Adipocyte (in vitro differentiated cells): ENCODE data around the gene EEFSEC.

Experiments
- DNase-seq: peaks from one replicate; pipeline ENCODE4 v3.0.0-alpha.2; 2015; ENCODE audit warnings: low read depth
- H3K27me3 ChIP-seq: replicated peaks from 2 replicates; pipeline ENCODE4 v1.7.0; 2013; ENCODE audit warnings: mild to moderate bottlenecking, low read length, moderate library complexity; ENCODE audit not compliant: control insufficient read depth, insufficient read depth
- H3K36me3 ChIP-seq: 2 replicates; pipeline ENCODE4 v1.7.0; 2013; ENCODE audit warnings: low read length, mild to moderate bottlenecking, moderate library complexity; ENCODE audit not compliant: control insufficient read depth, insufficient read depth, severe bottlenecking
- H3K4me1 ChIP-seq: 2 replicates; pipeline ENCODE4 v1.7.0; 2013; ENCODE audit warnings: mild to moderate bottlenecking, low read length, moderate library complexity; ENCODE audit not compliant: control insufficient read depth, insufficient read depth
- H3K4me3 ChIP-seq: 2 replicates; pipeline ENCODE4 v1.7.0; 2013; ENCODE audit warnings: mild to moderate bottlenecking, low read length, moderate library complexity
- H3K9ac ChIP-seq: 2 replicates; pipeline ENCODE4 v1.7.0; 2013; ENCODE audit warnings: mild to moderate bottlenecking, low read length, moderate library complexity
- H3K9me3 ChIP-seq: 2 replicates; pipeline ENCODE4 v1.7.0; 2013; ENCODE audit warnings: mild to moderate bottlenecking, low read length, moderate library complexity; ENCODE audit not compliant: control insufficient read depth

EEFSEC gene

GRCh38 chr3:128338536-128339330 is 185.5 kb downstream of the EEFSEC start:
- Histone ChIP-seq H3K4me1 (no peaks in the 10 kb centered on the region), H3K27me3 (no peaks in the 10 kb centered on the region), H3K9me3 (no peaks in the 10 kb centered on the region), H3K4me3 (no peak overlapping the region), H3K9ac (no peak overlapping the region), H3K36me3 (peaks cover 7% of the 10 kb centered on the region)
- no peak for DNase-seq

GRCh38 chr3:128339491-128340012 is 186.3 kb downstream of the EEFSEC start:
- Histone ChIP-seq H3K9ac (no peak overlapping the region), H3K9me3 (no peaks in the 10 kb centered on the region), H3K4me3 (no peak overlapping the region), H3K36me3 (peaks cover 7% of the 10 kb centered on the region), H3K27me3 (no peaks in the 10 kb centered on the region), H3K4me1 (no peaks in the 10 kb centered on the region)
- DNase-seq, result no peak

- Histone ChIP-seq H3K4me1 (no peaks in the 10 kb centered on the region), H3K9ac (no peak overlapping the region), H3K9me3 (no peaks in the 10 kb centered on the region), H3K27me3 (no peaks in the 10 kb centered on the region), H3K4me3 (no peak overlapping the region), H3K36me3 (peaks cover 7% of the 10 kb centered on the region)
- no peak for DNase-seq
Measured at GRCh38 chr3:128340198-128340903, 187.1 kb downstream of the EEFSEC start.

GRCh38 chr3:128340904-128341555 is 187.7 kb downstream of the EEFSEC start:
- Histone ChIP-seq H3K9ac (no peak overlapping the region), H3K4me1 (no peaks in the 10 kb centered on the region), H3K9me3 (no peaks in the 10 kb centered on the region), H3K27me3 (no peaks in the 10 kb centered on the region), H3K36me3 (peaks cover 7% of the 10 kb centered on the region), H3K4me3 (no peak overlapping the region)
- DNase-seq, result no peak

- Histone ChIP-seq H3K4me1 (no peaks in the 10 kb centered on the region), H3K9me3 (no peaks in the 10 kb centered on the region), H3K9ac (no peak overlapping the region), H3K36me3 (peaks cover 7% of the 10 kb centered on the region), H3K27me3 (no peaks in the 10 kb centered on the region), H3K4me3 (no peak overlapping the region)
- no peak for DNase-seq
Measured at GRCh38 chr3:128341659-128342395, 188.5 kb downstream of the EEFSEC start.

GRCh38 chr3:128342701-128343180 is 189.5 kb downstream of the EEFSEC start:
- peaks cover 7% of the 10 kb centered on the region for H3K36me3 ChIP-seq
- no peak for DNase-seq
- H3K4me3 ChIP-seq, result no peak overlapping the region
- H3K9ac ChIP-seq, result no peak overlapping the region
- no peaks in the 10 kb centered on the region for H3K27me3 ChIP-seq
- H3K9me3 ChIP-seq, result no peaks in the 10 kb centered on the region
- H3K4me1 ChIP-seq, result no peaks in the 10 kb centered on the region

DNA sequence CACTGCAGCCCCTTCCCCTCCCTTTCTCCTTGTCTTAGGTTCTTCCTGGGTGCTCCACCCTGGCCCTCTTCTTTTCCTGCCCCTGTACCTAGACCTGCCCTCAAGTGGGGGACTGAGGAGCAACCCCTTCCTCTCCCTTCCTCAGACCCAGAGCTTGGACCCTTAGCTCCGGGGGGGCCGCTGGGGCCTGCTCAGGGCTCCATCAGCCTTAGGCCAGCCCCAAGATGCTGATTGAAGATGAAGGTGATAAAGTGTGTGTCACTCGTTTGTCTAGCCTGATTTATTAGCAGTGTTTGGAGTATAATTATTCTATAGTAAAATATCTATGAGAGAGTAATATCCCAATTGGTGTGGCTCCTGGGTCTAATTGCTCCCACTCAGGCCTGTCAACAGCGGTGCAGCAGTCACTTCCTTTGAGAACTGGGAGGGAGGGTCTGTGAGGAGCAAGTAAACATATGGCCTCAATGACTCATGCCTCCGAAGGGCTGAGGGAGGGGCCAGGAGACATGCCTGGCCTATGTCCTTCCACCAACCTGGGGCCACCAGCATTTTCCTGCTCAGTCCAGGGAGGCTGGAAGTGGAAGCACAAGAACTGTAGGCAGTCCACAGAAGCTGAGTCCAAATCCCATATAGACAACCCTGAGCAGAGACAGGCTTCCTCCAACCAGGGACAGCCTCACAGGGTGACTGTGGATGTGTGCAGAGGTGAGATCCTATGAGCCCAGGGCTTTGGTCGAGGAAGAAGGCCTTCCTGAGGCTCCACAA is 190.2 kb downstream of the EEFSEC start:
- no peaks in the 10 kb centered on the region for H3K9me3 ChIP-seq
- H3K36me3 ChIP-seq, result peaks cover 7% of the 10 kb centered on the region
- no peaks in the 10 kb centered on the region for H3K4me1 ChIP-seq
- H3K9ac ChIP-seq, result no peak overlapping the region
- DNase-seq, result peak; percentile 44
- no peak overlapping the region for H3K4me3 ChIP-seq
- no peaks in the 10 kb centered on the region for H3K27me3 ChIP-seq

GRCh38 chr3:128344052-128344735 is 190.9 kb downstream of the EEFSEC start:
- peaks cover 7% of the 10 kb centered on the region for H3K36me3 ChIP-seq
- H3K9ac ChIP-seq, result no peak overlapping the region
- H3K4me1 ChIP-seq, result no peaks in the 10 kb centered on the region

DNA sequence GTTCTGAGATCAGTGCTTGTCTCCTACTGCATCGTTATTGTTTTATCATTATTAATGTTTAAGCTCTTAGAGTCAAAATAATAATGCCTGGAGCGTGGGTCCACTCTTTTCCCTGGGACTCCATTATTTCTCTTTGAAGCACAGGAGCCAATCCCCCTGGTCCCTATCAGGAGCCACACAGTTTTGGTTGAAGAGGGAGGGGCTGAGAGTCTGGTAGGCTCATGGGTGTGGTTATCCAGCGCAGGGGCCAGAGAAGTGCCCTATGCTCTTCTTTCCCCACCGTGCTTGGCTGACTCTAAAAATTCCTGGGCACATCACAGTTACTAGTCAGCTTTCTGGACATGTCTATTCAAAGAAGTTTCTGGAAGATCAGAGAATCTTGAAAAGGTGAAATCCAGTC is 191.9 kb downstream of the EEFSEC start:
- Histone ChIP-seq H3K9ac (no peak overlapping the region), H3K4me3 (no peak overlapping the region), H3K4me1 (no peaks in the 10 kb centered on the region), H3K27me3 (no peaks in the 10 kb centered on the region), H3K9me3 (no peaks in the 10 kb centered on the region), H3K36me3 (peaks cover 7% of the 10 kb centered on the region)
- no peak for DNase-seq

More at GRCh38 chr3:128344052-128344735, 190.9 kb downstream of the EEFSEC start:
- DNase-seq, result no peak
- Histone ChIP-seq H3K27me3 (no peaks in the 10 kb centered on the region), H3K9me3 (no peaks in the 10 kb centered on the region), H3K4me3 (no peak overlapping the region)

GRCh38 chr3:128346562-128346961 is 193.3 kb downstream of the EEFSEC start:
- H3K9me3 ChIP-seq, result no peaks in the 10 kb centered on the region
- H3K4me3 ChIP-seq, result no peak overlapping the region
- H3K36me3 ChIP-seq, result peaks cover 6% of the 10 kb centered on the region
- H3K27me3 ChIP-seq, result no peaks in the 10 kb centered on the region
- no peaks in the 10 kb centered on the region for H3K4me1 ChIP-seq
- H3K9ac ChIP-seq, result no peak overlapping the region
- no peak for DNase-seq
